Activated T-helper 17 cell treated with anti-CD3 and anti-CD28 coated beads, Interleukin-2, amount 50 U/mL, for 72 hours (primary cell): ENCODE data around the gene UBR4. TPM values are rescaled to one million over a fixed set of nuclear protein-coding genes. Genes with fewer than 3 reads are reported as not detected.

Experiments
- ATAC-seq: fragments of 150-1000 bp; cut with Tn5 transposase; replicated peaks from 2 replicates; pipeline ENCODE4 v1.10.0; 2021; ENCODE audit warnings: mild to moderate bottlenecking, moderate library complexity
- H3K27ac Mint-ChIP-seq: one replicate; pipeline ENCODE4 v1.8.0; 2022; ENCODE audit warnings: mixed read lengths
- H3K27me3 Mint-ChIP-seq: one replicate; pipeline ENCODE4 v1.8.0; 2022; ENCODE audit warnings: mixed read lengths
- H3K36me3 Mint-ChIP-seq: one replicate; pipeline ENCODE4 v1.8.0; 2022; ENCODE audit warnings: low read depth, mild to moderate bottlenecking, mixed read lengths
- H3K4me1 Mint-ChIP-seq: one replicate; pipeline ENCODE4 v1.8.0; 2022; ENCODE audit warnings: mixed read lengths
- H3K4me3 Mint-ChIP-seq: one replicate; pipeline ENCODE4 v1.8.0; 2022; ENCODE audit warnings: mild to moderate bottlenecking, mixed read lengths
- H3K9me3 Mint-ChIP-seq: one replicate; pipeline ENCODE4 v1.8.0; 2022; ENCODE audit warnings: mixed read lengths
- total RNA-seq, 2 donors: library from RNA; stranded (reverse); gene quantifications; one replicate each; pipeline ENCODE4 v1.2.3, GENCODE V29; 2022

UBR4 gene
- total RNA-seq, 2 donors from 2014 or later = 145 to 195 TPM

DNA sequence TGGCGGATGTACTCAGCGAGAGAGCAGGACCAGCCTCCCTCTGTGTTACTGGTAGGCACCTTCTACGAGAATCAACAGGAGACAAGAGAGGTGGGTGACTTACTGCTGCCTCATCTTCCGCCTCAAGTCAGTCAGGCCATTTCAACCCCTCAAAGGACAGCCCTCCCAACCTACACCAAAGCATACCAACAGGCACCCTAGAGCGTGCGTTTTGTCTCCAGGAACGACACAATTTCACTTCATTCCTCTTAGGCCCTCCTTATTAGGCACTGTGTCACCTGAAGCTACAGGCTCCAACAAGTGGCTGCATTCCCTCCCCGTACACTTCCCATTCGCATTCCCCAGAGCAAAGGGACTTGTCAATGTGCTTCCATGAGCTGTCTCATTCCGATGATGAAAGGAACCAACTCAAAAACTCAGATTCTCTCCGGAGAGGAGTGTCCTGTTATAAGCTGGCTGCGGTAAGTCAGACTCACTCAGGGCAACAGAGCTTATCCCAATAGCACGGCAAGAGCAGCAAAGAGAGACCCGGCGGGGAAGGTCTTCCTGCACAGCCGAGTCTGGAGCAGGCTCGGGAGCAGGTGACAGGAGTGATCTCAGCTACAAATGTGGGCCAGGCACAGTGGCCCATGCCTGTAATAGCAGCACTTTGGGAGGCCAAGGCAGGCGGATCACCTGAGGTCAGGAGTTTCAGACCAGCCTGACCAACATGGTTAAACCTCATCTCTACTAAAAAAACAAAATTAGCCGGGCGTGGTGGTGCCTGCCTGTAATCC is 133.0 kb downstream of the UBR4 start:
- Mint-ChIP-seq H3K4me3 (no peak overlapping the region), H3K36me3 (peaks cover 93% of the 10 kb centered on the region), H3K4me1 (peaks cover 24% of the 10 kb centered on the region), H3K9me3 (no peaks in the 10 kb centered on the region), H3K27ac (no peak overlapping the region), H3K27me3 (no peaks in the 10 kb centered on the region)
- ATAC-seq = no peak

DNA sequence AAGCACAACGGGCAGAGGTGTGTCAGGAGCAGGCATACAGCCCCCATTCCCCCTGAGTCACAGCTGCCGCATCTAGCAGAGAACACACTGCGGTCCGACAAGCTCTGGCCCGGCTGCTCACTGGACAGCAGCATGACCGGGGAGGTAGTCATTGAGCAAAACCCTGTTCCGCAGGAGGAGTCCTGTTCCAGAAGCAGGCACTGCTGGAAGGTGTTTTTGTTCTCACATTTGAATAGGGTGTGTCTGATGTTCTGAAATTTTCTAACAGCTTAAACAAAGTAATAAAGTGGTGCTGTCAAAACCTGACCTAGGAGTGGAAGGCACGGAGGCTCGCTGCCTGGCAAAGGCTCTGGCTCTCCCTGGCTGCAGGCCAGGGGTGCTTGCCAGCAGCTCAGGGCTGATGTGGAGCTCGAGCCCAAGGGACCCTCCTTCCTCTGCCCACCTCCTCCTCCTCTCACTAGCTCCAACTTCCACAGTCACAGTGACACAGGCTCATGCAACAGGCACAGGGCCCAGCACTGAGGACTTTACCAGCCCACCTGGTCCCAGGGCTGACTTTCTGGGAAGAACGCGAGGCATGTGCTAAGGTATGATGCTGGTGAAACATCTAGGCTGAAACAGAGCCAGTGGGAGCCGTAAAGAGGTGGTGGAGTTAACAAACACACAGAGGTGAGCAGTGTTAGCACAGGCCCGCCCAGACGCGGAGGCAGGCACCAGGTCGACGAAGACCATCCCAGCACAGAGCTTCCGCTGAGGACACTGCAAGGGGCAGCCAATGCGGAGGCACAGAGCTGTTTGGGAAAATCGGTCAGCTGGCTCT is 135.0 kb downstream of the UBR4 start:
- ATAC-seq = peak; percentile 25
- H3K9me3 Mint-ChIP-seq = no peaks in the 10 kb centered on the region
- H3K27ac Mint-ChIP-seq = peak overlapping the region; percentile 79
- peaks cover 82% of the 10 kb centered on the region for H3K36me3 Mint-ChIP-seq
- H3K4me3 Mint-ChIP-seq = peak overlapping the region; percentile 55
- peaks cover 24% of the 10 kb centered on the region for H3K4me1 Mint-ChIP-seq
- no peaks in the 10 kb centered on the region for H3K27me3 Mint-ChIP-seq

DNA sequence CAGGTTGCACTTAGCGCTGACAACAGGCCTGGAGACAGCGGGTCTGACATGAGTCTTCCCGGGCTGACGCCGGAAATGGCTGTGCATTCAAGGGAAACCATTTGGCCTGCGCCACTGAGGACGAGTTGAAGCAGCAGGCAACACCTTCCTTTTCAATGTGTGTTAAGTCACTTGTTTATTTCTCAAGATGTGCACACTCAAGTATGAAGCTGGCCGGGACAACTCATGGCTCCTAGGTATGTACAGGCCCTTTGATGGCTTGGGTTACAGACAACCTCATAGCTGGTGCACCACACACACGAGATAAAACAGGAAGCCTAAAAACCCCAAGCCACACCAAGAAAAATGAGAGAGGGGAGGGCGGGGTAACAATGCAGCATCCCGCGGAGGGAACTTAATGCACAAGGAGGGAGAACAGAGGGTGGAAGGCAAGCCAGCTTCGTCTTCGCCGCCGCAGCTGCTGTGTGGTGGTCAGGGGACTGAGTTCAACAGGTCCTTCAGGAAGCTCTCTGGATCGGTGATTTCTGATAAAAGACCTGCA is 135.6 kb downstream of the UBR4 start:
- Mint-ChIP-seq H3K27ac (peak overlapping the region; percentile 79), H3K4me1 (peaks cover 24% of the 10 kb centered on the region), H3K27me3 (no peaks in the 10 kb centered on the region), H3K4me3 (peak overlapping the region; percentile 55), H3K36me3 (peaks cover 75% of the 10 kb centered on the region), H3K9me3 (no peaks in the 10 kb centered on the region)
- ATAC-seq = peak; percentile 88

DNA sequence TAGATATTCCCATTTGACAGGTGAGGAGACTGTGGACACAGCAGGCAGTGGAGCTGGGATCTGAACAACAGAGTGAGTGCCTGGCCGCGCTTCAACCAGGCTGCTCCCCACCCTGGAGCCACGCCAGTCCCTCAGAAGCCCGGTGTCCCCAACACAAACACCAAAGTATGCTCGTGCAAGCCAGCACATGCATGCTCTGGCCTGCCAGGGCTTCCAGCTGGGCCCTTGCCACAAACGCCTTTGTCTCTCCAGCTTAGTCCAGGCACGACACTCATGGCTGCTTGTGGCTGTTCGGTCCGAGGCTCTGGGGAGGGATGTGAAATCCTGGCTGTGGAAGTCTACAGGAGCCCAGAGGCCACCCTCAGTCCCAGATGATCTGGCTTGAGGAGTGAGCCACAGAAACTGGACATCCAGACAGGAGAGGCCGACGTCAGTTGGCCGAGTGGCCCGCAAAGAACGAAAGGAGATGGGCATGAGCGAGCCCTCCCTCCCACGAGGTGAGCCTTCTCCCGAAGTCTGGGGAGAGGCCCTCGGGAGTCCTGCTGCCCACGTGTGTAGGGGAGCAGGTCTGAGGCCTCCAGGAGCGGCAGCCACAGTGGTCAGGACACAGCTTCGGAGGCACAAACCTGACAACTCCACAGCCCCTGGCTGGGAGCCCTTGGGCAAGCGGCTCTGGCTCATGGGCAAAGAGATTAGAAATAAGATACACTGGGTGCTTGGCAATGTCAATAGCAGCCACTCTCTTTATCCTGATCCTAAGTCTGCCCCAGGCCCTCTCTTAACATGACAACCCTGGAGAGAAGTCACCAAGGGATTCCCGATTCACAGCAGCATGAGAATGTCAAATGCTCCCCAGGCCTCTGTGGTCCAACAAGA is 136.5 kb downstream of the UBR4 start:
- peak overlapping the region; percentile 61 for H3K27ac Mint-ChIP-seq

DNA sequence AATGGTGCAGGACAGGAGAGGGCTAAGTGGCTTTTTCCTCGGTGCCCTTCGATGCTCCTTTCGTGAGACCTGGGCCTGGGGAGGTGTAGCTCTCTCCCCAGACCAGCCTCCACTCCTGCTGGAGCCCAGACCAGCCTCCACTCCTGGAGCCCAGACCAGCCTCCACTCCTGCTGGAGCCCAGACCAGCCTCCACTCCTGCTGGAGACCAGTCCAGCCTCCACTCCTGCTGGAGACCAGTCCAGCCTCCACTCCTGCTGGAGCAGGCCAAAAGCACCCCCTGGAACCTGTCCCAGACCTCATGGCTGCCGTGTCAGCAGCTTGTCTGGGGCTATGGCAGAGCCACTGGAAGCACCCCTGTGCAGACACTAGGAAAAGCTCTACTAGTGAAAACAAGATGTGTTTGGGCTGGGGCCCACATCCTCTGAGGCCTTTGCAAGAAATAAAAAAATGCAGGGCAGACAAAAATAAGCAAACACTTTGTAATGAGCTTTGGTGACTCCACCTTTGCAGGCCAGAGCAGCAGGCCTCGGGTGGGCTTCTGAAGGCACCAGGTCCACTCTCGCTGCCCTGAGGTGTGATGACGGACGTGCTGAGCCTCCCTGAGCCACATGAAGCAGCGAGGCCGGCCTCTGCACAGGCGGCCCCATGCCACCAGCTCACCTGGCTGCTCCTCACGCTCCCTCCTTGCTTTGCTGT is 137.6 kb downstream of the UBR4 start:
- H3K4me1 Mint-ChIP-seq = peaks cover 24% of the 10 kb centered on the region
- H3K27ac Mint-ChIP-seq = peak overlapping the region; percentile 61
- ATAC-seq = no peak
- no peaks in the 10 kb centered on the region for H3K9me3 Mint-ChIP-seq
- no peaks in the 10 kb centered on the region for H3K27me3 Mint-ChIP-seq
- peaks cover 55% of the 10 kb centered on the region for H3K36me3 Mint-ChIP-seq
- H3K4me3 Mint-ChIP-seq = peak overlapping the region; percentile 20

More for the DNA sequence above, 136.5 kb downstream of the UBR4 start:
- peaks cover 66% of the 10 kb centered on the region for H3K36me3 Mint-ChIP-seq
- no peaks in the 10 kb centered on the region for H3K9me3 Mint-ChIP-seq
- peaks cover 24% of the 10 kb centered on the region for H3K4me1 Mint-ChIP-seq
- H3K4me3 Mint-ChIP-seq = peak overlapping the region; percentile 55
- no peaks in the 10 kb centered on the region for H3K27me3 Mint-ChIP-seq
- ATAC-seq = no peak

DNA sequence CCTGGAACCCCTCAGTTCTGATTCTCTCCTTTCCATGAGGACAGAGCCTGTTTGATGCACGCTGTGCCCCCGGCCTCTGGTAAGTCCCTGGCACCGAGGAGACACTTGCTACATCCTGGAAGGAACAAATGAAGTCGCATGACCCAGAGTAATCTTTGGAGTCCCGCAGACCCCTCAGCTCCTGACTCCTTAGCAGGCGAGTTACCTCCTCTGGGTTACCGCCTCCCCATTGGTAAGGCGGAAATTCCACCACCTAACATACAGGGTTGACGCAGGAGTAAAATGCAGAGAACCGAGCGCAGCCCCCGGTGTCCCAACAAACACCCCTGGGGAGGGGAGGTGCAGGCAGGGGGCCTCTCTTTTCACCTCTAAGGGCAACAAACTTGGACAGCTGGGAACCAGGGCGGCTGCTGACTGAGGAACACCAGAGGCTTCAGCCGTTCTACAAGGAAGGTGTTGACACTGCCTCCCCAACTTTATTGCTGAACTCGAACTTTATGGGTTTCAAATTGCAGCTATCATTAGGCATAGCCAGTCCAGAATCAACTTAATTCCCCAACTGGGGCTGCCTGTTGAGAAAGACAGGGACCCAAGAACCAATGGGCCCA is 138.3 kb downstream of the UBR4 start:
- no peaks in the 10 kb centered on the region for H3K27me3 Mint-ChIP-seq
- H3K36me3 Mint-ChIP-seq = peaks cover 48% of the 10 kb centered on the region
- no peak overlapping the region for H3K27ac Mint-ChIP-seq
- no peak for ATAC-seq
- no peak overlapping the region for H3K4me3 Mint-ChIP-seq
- H3K9me3 Mint-ChIP-seq = no peaks in the 10 kb centered on the region
- peaks cover 24% of the 10 kb centered on the region for H3K4me1 Mint-ChIP-seq

DNA sequence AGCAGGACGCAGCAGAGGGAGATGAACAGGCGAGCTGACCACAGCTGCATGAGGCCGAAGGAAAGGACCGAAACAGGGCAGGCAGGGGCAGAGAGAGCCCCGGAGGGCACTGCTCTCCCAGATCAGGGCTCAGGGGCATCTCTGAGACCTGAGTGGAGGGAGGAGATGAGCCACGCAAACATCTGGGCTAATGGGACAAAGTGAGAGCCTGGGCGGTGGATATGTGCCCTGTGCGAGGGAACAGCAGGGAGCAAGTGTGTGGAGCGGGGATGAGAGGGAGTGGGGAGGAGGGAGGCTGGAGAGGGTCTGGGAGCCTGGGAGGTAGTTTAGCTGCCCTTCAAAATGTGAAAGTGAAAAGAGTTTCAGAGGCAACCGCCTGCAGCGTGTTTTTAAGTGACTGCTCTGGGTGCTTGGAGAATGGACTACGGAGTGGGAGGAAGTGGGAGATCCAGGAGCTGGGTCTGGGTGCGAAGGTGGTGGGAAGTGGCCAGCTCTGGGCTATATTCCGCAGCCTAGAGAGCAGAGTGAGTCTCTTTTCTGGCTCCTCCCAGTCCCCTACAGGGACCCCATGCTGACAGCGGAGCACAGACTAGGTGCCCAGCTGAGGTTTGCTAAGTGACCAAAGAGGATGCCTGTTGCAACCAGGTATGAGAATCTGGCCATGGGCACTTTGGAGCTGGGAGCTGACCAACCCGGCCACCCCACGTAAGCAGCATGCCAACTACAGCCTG is 139.0 kb downstream of the UBR4 start:
- H3K4me3 Mint-ChIP-seq = no peak overlapping the region
- peaks cover 41% of the 10 kb centered on the region for H3K36me3 Mint-ChIP-seq
- ATAC-seq = no peak
- H3K27me3 Mint-ChIP-seq = no peaks in the 10 kb centered on the region
- peak overlapping the region; percentile 66 for H3K27ac Mint-ChIP-seq
- no peaks in the 10 kb centered on the region for H3K9me3 Mint-ChIP-seq
- H3K4me1 Mint-ChIP-seq = peaks cover 24% of the 10 kb centered on the region

DNA sequence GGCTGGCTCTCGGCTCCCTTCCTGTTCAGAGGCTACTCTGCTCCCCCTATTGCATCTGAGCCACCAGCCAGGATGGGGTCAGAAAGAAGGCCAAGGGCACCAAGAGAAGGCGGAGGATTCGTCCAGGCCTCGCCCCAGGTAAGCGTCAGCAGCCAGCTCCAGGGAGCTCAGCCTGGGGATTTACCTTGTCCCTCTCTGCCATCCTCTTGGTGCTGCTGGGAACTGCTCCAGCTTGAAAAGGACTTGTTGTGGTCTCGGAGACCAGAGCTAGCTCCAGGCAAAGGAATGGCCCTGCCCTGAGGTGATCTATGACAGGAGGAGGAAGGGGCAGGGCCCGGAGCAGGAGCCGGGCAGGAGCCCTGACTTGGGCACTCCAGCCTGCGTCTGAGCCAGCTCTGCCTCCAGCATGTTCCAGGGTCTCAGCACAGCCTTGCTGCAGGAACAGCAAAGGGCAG is 139.8 kb downstream of the UBR4 start:
- Mint-ChIP-seq H3K27ac (peak overlapping the region; percentile 66), H3K4me1 (peaks cover 19% of the 10 kb centered on the region), H3K4me3 (no peak overlapping the region)

DNA sequence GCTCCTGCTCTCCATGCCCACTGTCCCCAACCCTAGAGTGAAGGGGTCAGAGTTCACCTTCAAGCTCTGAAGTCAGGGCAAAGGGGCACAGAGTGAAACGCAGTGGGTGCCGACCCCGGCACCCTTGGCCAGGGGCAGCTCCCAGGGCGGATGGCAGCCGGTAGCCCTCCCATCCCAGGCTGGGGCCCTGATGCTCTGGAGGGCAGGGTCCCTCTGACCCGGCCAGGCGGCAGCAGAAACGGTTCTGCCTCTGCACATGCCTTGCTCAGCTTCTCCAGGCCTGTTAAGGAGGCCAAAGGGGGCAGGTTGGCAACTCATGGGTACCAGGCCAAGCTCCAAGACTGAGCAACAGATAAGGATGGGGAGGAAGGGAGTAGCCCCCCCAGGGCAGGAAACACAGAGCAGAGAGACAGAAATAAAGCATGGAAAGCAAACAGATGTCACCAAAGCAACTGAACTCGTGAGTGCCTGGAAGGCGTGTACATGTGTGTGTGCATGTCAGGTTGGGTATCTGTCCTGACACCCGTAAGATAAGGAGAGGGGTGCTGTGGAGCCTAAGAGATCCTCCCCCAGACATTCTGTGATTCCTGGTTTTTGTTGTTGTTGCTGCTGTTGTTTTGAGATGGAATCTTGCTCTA is 141.3 kb downstream of the UBR4 start:
- ATAC-seq = no peak
- Mint-ChIP-seq H3K4me3 (no peak overlapping the region), H3K27ac (no peak overlapping the region), H3K4me1 (peaks cover 9% of the 10 kb centered on the region), H3K36me3 (peaks cover 18% of the 10 kb centered on the region), H3K27me3 (no peaks in the 10 kb centered on the region), H3K9me3 (no peaks in the 10 kb centered on the region)

More for the DNA sequence above, 139.8 kb downstream of the UBR4 start:
- no peak for ATAC-seq
- Mint-ChIP-seq H3K9me3 (no peaks in the 10 kb centered on the region), H3K27me3 (no peaks in the 10 kb centered on the region), H3K36me3 (peaks cover 33% of the 10 kb centered on the region)

DNA sequence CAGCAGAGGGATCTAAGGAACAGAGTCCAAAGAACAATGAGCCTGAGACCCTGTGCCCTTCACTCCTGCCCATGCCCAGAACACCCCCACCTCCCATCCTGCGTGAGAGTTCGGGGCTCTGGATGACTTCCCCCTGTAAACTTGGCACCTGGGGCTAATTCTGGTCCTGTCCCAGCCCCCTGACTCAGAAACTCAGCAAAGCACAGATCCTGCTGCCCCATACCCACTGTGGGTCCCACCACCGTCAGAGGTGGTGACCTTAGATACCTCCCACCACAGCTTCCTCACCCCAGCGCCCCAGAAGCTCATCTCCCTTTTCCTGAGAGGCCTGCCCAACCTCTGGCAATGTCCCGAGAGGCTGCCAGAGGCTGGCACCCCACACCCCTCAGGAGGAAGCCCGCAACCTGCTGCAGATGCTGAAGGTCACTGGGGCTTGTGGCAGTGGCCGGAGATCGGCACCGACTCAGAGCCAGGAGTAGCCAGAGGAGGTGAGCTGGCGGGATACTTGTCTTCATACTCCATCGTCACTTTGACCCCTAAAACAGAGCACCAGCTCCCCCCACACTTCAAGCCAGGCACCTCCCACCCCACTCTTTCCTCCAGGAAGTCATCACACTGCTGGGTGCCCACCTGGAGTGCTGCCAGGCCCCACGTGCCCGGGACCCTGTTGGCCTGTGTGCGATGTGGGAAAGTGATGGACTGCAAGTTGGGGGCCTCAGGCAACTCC is 142.0 kb downstream of the UBR4 start:
- peaks cover 11% of the 10 kb centered on the region for H3K36me3 Mint-ChIP-seq
- no peak overlapping the region for H3K4me3 Mint-ChIP-seq
- no peaks in the 10 kb centered on the region for H3K9me3 Mint-ChIP-seq
- peaks cover 3% of the 10 kb centered on the region for H3K4me1 Mint-ChIP-seq
- no peak for ATAC-seq
- H3K27ac Mint-ChIP-seq = no peak overlapping the region
- H3K27me3 Mint-ChIP-seq = no peaks in the 10 kb centered on the region

DNA sequence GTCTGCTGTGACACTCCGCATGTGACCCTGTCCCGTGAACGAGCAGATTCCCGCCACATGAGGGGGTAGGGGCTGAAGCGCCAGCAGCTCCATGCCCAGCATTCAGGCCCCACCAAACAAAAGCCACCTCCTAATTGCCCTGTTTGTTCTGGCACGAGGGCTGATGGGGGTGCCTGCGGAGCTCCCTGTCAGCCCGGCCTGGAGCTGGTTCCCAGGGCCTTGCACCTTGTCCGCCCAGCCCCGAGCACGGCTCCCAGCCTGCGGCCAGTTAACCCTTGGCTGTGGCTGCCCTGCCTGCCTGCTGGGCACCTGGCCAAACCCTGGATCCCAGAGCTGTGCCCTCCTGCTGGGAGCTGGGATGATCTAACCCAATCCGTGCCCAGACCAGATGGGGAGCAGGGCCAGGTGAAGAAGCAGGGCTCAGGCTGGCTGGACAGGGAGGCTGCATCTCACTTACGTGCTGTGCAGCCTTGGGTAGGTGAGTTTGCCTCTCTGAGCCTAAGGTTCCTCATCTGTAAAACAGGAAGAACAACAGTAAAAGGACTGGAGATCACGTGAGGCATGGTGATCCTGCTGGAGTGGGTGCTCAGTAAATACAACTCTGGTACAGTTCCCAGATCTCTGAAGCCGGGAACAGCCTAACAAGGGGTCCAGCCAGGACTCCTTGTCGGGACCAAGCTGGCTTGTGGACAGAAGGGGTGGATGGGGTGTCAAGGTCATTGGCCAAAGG is 142.7 kb downstream of the UBR4 start:
- ATAC-seq = no peak
- H3K27ac Mint-ChIP-seq = no peak overlapping the region
- no peaks in the 10 kb centered on the region for H3K9me3 Mint-ChIP-seq
- peaks cover 7% of the 10 kb centered on the region for H3K36me3 Mint-ChIP-seq
- H3K27me3 Mint-ChIP-seq = no peaks in the 10 kb centered on the region
- H3K4me1 Mint-ChIP-seq = no peaks in the 10 kb centered on the region
- no peak overlapping the region for H3K4me3 Mint-ChIP-seq
